ENCODE results near the gene PLD5.
"Not testable (repeated sequence)": the region's sequence is repeated elsewhere in the genome, so short reads cannot be mapped to it uniquely, and the experiment has no call there.

The PLD5 gene

DNA sequence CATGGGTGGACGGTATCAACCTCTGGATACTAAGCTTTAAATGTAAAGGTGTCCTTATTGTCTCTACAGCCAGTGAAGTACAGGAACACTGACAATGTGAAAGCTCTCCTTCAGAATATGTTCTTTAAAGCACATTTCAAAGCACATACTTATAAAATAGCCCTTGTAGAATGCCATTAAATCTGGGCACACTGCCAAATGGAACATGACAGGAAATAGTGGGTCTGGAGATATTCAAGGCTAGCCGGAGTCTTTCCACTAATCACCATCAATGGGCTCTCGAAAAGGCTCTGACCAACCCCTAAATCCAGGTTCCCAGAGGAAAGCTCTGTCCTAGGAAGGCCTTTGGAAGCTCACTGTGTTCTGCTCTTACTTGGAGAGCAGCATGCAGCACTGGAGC is 46.6 kb downstream of the PLD5 start:
- DNase-seq: no peak

DNA sequence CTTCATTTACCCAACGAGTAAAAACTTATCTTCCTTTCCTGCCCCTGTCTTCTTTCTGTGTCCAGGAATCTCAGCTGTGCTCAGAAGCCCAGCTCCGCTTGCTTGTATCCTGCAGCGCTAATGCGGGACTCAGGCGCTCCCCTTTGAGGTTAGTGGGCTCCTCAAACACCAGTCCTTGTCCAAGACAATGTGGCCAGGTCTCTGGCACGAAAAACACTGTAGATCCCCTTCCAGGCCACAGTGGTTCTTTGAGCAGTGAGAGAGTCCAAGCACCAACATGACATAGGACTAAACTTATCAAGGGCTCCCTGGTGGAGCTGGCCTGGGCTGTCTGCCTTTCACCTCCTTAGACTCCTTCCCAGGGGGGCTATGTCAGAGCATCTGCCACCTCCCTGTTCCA is 53.7 kb downstream of the PLD5 start:
- DNase-seq: no peak

DNA sequence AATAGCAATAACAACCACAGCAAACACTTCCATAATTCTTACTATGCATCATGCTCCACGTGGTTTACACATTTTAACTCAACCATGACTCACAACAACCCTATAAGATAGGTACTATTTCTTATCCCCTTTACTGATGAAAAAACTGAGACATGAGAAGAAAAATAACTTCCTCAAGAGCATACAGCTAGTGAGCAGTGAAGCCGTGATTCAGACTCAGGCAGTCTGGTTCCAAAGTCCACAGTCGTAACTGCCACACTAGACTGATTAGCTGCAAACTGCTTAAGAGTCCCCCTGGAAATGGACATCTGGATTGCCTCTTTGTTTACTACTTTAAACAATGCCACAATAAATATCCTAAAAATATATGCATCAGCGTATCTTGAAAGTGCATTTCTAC is 55.7 kb downstream of the PLD5 start:
- DNase-seq: no peak

DNA sequence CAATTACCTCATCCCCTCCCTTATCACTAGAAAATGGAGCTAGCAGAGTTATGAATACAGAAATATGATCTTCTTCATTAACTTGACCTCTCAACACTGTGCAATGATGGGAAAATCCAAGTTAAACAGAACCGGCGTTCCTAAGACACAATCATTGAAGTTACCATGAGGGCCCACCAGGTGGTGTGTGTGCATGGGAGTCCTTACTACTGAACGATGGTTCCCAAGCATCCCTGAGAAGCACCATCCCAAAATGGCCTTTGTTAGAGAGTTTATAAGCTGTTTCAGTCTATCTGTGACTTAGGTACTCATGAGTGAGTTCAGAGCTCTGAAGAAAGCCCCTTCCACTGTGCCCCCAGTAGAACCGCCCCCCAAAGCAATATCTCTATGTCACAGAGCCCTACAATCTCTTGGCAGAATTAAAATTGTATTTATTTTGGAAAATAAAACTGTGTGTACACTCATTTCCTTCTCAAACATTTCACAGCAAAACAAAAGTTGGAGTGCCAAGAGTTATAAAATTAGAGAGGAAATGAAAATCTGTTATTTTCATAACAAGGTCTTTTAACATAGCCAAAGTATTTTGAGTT is 56.8 kb downstream of the PLD5 start:
- DNase-seq: peak; percentile 18

DNA sequence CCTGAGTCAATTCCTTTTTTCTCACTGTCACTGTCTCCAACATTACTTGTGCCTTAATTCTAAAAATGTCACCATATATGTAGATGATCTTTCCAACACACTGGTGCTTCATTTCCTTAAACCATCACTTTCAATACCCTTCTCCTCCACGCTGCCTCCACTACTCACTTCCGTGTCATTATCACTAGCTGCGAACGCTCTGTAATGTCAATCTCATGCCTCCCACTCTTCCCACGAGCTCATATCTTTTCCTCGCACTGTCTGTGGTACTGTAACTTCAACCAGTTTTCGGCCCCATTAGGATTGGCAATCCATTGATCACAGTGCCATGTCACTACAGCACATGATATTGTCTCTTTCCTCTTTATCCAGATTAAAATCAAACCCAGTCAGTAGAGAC is 61.6 kb downstream of the PLD5 start:
- DNase-seq: no peak

DNA sequence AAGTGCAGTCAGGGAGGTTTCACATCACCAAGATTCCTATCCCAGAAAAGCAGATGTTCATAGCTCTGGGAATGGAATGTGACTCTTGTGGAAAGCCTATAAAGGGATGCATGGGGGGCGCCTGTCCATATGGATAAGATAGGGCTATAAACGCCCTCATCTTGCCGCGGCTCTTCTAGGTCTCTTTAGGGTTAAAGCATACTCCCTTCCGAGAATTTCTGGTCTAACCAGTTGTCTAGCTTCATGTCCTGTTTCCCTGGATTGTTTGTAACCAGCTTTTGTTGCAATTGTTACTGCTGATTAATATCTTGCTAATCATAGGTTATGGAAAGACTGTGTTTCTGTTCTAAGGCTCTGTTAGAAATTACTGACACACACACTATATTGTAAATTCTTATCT is 64.8 kb downstream of the PLD5 start:
- DNase-seq: not testable (repeated sequence)

DNA sequence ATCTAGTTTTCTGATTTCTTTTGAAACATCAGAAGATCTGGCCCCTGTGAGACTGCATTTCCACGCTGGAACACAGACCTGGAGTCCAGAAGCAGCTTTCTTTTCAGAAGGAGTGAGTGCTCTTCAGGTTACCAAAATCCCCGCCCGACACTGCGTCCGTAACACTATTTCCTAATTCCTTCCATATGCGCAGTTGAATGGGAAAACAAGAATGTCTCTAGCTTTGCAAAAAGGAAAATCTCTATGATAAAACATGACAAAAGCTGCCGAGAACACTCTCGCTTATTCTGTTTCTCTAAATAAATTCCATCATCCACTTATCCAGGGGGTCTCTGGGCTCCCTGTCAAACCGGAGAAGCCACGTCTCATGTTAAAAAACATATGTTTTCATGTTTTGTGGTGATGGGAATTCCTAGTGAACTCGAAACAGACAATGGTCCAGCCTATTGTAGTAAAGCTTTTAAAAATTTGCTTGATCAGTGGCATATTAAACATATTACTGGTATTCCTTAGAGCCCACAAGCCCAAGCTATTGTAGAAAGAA is 67.7 kb downstream of the PLD5 start:
- DNase-seq: no peak

DNA sequence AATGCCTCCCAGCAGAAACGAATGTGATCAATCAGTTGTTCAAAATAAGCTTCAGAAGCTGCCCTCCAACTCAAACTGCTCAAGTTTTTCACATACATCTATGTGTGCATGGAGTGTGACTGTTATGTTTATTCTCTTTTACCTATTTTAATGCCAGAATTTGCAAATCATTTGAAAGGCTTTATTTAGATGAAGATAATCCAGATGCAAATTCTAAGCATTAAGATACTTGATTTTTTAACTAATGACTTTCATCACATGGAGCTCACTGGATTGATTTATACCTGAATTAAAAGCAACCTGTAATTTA is 69.5 kb downstream of the PLD5 start:
- DNase-seq: no peak

DNA sequence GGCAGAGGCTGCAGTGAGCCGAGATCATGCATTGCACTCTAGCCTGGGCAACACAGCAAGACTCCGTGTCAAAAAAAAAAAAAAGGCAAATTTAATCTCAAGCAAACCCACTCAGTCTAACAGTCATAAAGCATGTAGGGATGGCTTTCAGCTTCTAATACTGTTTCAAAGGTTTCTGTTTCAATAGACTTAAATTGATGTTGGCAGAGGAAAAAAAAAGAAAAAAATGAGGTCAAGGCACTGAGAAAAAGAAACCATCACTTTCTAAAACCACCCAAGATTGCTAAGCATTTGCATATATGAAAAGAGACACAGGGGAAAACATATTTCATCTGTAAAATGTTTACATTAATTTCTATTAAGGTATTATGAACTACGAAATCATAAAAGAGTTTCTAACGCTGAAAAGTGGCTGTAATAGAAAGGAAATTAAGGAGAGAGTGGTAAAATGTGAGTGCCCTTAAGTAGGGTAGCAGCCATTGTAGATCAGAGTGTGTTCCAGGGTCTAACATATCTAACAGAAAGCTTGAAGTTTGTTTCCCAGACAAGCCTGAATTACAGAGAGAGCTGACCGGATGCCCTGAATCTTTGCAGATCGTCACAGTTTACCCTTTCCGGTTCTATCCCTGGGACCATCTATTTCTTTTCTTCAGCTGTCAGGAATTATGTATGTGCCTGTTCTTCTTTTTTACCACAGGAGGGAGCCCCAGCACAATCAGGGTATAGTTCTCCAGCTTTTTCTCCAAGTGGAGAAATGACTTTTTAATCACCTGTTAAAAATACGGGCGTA is 70.0 kb downstream of the PLD5 start:
- DNase-seq: peak; percentile 5

DNA sequence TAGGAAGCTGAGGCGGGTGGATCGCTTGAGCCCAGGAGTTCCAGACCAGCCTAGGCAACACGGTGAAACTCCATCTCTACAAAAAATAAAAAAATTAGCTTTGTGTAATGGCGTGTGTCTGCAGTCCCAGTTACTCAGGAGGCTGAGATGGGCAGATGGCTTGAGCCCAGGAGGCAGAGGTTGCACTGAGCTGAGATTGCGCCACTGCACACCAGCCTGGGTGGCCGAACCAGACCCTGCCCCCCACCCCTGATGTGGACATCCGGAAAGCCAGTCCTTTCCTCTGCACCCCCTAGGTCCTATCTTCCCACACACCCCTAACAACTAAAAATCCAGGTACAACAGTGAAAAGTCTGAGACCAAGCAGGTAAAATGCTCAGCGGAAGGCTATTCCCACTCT is 71.9 kb downstream of the PLD5 start:
- no peak for DNase-seq

DNA sequence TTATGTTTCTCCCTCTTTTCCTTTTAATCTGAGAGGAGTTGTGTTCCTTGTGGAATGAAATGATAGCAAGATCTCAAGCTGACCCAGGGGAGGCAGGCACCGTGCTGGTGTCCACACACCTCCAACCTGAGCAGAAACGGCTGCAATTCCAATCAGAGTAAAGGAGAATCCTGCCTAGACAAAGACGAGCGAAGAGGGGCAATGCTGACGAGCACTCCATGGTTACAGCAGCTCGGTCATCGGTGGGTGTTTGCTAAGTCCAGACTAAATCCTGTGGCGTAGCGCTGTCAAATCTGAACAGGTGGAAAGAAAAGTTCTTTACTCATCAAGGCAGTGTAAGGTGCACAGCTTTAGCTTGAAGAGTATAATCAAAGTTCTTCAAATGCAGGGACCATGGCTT is 74.8 kb downstream of the PLD5 start:
- DNase-seq: no peak

DNA sequence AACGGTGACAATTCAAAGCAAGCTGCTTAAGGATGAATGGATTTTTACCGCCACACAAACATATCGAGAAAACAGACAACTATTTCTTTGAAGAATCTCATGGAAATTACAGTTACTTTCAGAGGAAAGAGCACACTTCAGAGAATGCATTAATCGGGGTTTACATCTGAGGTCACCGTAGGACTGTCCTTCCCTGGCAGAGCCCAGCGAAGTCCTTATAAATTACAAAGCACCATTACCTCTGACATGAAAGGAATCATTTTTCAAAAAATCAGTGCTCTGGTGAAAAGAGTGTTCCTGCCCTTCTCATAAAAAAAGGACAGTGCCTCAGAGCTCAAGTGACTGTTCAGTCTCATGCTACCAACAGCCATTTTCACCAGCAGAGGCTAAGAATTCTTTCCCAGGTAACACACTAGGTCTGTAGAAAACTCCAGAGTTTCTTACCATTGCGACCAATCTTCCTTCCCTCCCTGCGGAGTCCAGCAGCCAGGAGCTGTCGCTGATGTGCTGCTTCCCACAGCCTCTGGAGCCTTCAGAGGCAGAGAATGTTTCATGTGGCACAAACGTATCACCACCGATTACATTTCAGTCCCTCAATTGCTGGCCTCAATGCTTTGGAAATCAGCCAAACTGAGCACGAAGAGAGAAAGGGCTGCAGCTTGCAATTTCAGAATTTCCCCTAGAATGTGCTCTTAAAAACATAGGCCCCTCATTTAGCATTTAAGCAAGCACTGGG is 75.4 kb downstream of the PLD5 start:
- DNase-seq: no peak

DNA sequence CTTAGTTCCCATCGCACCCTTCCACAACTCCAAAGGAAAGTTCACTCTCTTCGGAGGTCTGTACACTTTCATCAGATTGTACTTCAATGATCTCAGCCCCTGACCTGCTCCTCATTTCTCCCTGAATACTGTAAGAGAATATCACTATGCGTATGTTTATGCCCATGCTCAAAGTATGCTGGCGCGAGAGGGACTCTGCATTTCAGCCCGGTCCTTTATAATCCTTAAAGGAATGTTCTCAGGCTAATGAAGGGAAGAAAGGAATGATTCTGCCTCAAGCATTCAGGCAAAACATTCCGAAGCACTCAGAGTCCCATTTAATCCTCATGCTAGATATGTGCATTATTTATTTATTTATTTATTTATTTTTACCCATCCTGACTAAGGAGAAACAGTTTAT is 76.8 kb downstream of the PLD5 start:
- DNase-seq: no peak

DNA sequence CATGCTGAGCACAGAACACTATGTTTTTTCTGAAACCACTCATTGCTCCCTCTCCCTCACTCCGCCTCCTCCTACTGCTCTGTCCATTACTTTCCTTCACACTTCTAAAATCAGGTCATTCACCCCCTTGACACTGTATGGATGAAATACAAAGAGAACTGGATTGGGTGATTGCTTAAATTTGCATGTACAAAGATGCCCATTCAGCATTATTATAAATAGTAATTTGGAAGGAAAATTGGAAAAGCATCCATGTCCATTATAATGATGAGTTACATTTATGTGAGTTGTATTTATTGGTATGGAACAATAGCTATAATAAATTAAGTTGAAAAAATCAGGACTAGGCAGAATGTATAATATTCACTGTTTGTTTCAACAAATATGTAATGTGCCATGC is 83.7 kb downstream of the PLD5 start:
- DNase-seq: no peak

DNA sequence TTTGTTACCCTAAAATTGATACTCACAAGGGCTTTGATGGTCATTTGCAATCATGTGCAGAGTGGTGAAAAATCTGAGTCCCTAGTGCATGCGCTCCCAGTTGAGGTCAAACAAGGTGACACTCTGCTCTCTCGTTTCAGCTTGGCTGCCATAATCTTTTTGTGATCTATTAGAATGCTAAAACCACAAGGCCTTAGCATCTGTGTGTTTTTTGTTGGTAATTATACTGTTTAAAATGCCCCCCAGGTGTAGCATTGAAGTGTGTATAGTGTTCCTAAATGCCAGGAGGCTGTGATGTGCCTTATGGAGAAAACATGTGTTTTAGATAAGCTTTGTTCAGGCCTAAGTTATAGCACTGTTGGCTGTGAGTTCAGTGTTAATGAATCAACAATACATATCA is 89.3 kb downstream of the PLD5 start:
- DNase-seq: no peak

DNA sequence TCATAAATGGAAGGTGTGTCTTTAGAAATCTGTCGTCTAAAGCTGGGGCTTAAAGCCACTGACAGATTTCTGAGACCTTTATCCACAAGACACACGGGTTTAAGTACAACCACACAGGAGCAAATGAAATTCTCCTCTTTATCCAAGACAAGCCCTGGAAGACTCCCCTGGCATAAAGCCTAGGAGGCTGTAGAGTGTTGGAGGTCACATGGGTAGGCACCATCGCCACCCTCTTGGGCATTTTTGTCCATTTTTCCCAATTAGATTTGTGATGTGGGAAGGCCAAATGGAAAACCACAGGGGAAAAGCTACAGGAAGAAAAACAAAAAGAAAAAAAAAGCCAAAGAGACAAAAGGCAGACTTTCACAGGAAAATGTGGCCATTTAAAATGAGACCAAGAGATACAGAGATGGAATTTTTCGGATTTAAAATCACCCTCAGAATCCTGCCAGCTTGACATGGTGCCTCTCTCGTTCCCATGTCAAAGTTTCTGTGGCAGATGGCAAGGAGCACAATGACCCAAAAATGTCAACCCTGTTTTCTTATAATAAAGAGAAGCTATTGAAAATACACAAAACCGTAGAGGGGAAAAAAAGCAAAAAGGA is 91.9 kb downstream of the PLD5 start:
- no peak for DNase-seq

DNA sequence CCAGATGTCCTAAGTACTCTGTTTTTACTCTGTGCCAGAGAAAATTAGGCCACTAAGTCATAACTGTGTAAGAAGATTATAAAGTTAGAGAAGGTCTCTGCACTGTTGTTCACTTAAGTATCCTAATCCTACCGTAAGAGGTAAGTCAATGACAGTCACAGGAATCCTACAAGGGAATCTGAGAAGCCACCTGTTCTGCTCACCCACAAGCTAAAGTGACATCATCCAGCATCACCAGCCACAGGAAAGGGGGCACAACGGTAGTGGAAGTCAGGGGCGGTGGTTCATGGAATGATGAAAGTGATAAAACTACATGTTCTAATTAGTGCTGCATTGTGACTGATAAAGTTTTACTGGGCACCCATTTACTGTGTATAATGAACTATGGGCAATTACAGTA is 92.7 kb downstream of the PLD5 start:
- no peak for DNase-seq

DNA sequence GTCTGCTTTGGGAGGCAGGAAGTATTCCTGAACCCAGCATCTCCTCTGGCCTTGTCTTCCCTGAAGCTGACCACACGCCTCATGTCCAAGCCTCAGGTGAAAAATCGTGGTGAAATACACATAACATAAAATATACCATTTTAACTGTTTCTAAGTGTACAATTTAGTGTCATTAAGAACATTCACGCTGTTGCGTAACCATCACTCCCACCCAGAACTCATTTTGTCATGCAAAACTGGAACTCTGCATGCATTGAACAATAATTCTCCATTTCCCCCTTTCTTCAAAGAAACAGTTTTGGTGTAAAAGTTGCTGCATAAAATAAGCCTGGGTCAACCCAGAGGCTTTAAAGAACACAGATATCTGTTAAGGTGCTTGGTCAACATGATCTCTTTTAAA is 93.5 kb downstream of the PLD5 start:
- no peak for DNase-seq

DNA sequence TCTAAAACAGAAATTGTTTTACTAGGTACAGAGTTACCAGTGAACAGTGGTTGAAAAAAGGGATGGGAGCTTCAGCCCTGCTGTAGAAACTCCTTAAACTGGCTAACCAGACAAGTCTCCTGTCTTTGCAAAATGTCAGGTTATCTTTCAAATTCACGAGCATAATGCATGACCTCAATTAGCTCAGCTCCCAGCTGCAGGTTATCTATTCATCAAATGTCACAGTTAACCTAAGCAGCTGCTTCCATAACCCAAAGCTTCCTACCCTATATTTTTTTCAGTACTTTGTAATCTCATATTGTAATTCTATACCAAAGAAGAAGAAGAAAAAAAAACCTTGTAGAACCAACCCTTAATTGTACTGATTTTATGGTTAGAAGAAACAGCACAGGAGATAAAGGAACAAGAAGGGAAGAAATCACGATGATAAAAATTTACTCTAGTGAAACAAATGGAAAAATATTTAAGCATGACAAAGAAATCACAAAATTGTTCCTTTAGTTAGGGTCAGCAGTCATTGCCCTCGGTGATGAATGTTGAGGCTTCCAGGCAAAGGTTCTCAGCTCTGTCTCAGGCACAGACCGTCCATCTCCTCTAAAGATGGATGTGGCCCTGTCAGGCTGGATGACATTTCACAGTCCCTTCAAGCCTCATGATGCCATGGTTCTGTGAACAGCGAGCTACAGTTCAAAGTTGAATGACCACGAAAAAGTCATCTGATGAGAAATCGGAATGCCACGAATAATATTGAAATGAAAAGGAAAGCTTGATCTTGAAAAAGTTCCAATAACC is 95.9 kb downstream of the PLD5 start:
- DNase-seq: no peak

DNA sequence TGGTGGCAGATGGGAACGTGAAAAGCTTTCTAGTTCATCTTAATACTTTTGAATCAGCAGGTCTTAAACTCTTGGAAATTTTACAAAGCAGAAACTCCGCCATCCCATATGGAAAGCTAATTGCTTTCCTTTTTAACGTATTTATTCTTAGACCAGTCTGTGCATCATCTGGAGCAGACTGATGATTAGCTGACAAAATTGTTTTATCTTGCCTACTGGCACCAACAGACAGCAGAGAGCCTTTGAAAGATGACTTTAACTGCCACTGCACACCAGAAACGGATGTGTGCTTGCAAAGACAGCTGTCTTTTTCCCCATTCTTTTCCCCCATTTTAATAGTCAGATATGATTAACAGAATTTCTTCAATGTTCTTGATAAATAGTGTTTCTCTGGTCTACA is 97.0 kb downstream of the PLD5 start:
- no peak for DNase-seq

DNA sequence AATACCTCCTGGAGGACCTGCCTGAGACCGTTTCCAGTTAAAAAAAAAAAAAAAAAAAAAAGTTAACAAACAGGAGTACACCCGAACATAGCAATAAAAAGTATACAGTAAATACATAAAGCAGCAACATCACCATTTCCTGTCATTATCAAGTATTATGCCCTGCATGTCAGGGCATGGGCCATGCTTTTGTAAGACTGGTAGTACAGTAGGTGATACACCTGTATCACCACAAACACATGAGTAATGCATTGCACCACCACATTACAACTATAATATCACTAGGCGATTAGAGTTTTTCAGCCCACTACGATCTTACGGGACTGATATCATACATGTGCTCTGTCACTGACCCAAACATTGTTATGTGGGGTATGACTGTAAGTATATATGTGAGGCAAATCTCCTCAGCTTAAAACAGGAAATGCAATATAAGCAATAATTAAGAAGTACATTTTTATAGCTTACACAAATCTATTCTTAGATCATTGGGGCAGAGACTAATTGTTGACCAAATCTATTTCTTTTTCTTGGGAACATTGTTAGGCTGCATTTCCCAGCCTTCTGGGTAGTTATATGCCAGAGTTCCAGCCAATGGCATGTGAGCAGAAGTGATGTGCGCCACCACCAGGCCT is 98.1 kb downstream of the PLD5 start:
- DNase-seq: no peak

DNA sequence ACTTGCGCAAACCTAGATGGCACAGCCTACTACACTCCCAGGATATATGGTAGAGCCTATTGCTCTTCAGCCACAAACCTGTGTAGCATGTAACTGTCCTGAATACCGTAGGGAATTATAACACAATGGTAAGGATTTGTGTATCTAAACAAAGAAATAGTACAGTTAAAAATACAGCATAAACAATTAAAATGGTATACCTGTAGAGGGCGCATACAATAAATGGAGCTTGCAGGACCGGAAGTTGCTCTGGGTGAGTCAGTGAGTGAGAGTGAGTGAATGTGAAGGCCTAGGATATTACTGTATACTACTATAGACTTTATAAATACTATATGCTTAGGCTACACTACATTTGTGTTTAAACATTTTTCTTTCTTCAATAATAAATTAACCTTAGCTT is 99.3 kb downstream of the PLD5 start:
- DNase-seq: peak; percentile 22
